SH-SY5Y (cell line): Measurements from ENCODE around the gene MRPL34.

Experiments
- GATA2 ChIP-seq: IDR thresholded peaks from 2 replicates; pipeline ENCODE4 v1.6.1; 2011; ENCODE audit warnings: mild to moderate bottlenecking, low read depth, low read length
- GATA3 ChIP-seq: IDR thresholded peaks from 2 replicates; pipeline ENCODE4 v1.6.1; 2011; ENCODE audit warnings: low read depth, mild to moderate bottlenecking, low read length, moderate library complexity

DNA sequence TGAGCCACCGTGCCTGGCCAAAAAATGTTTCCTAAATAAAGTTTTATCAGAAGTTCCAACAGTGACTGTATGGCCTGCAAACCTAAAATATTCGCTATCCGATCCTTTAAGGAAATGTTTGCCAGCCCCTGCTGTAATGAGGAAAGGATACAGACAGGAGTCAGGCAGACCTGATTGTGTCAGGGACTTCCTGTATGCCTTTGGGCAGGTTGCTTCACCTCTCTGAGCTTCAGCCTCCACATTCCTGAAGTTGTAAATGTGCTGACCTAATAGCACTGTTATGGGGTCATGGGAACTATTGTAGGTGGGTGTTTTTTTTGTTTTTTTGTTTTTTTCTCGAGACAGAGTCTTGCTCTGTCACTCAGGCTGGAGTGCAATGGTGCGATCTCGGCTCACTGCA is 8.7 kb upstream of the MRPL34 start:
- TF ChIP-seq GATA3 = no peak
- no peak for TF ChIP-seq GATA2
